ENCODE results near the gene MCM5.

The MCM5 gene

DNA sequence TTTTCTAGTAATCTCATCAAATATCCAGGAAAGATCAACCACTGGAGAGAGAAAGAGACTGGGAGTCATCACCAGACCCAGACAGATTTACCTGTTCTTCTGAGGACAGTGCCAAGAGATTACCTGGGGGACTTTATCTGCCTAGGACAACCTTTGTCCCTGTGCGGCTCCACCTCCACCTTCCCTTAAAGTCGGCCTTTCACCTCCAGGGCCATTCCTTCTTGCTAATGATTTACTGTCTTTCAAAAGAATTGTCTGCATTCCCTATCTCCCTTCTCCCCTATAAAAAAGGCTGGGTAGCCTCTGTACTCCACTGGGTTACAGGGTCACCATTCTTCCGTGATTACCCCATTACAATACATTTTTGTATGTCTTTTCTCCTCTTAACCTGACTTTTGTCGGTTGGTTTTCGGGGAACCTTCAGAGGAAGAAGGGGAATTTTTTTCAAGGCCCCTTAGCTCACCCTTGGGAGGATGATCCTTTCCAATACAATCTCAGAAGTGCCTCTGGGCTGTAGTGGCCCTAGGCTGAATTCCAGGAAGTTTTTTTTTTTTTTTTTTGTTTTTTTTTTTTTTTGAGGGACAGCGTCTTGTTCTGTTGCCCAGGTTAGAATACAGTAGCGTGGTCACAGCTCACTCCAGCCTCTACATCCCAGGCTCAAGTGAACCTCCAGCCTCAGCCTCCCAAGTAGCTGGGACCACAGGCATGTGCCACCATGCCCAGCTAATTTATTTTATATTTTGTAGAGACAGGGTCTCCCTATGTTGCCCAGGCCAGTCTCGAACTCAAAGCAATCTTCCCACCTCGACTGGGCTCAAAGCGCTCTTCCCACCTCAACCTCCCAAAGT lies 20.6 kb upstream of the MCM5 start:
- Histone ChIP-seq H3K4me3 (ENCODE audit: low read length in 2 of 2) (no peak overlapping the region), H3K27me3 (ENCODE audit: control insufficient read depth in 1 of 2, insufficient read depth in 2 of 2, low read length in 2 of 2) (no peaks in the 10 kb centered on the region), H3K9ac (ENCODE audit: low read length in 2 of 2) (no peak overlapping the region), H3K36me3 (ENCODE audit: control insufficient read depth in 2 of 2, insufficient read depth in 2 of 2, low read length in 2 of 2) (no peaks in the 10 kb centered on the region), H3K9me3 (ENCODE audit: control insufficient read depth in 2 of 2, low read length in 2 of 2) (no peaks in the 10 kb centered on the region), H3K27ac (ENCODE audit: low read length) (no peak overlapping the region), H3K4me1 (ENCODE audit: control insufficient read depth, insufficient read depth, low read length) (peaks cover 21% of the 10 kb centered on the region)

DNA sequence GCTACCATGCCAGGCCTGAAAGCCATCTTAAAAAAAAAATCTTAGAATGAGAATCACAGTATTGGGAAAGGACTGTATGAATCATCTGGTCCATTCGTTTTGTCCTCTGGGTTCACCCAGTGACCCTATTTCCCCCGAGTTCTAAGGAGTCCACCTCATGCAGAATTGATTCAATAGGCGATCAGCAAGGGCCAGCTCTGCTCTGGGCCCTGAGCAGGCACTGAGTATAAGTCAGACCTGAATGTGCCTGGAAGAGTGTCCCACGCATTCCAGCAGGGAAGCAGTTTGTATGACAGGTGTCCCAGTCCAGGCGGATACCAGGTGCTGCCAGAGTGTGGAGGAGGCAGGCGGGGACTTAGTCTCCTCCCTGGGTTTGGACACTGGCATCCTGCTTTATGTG lies 19.9 kb upstream of the MCM5 start:
- Histone ChIP-seq H3K9me3 (ENCODE audit: control insufficient read depth in 2 of 2, low read length in 2 of 2) (no peaks in the 10 kb centered on the region), H3K4me3 (ENCODE audit: low read length in 2 of 2) (no peak overlapping the region), H3K36me3 (ENCODE audit: control insufficient read depth in 2 of 2, insufficient read depth in 2 of 2, low read length in 2 of 2) (no peaks in the 10 kb centered on the region), H3K27me3 (ENCODE audit: control insufficient read depth in 1 of 2, insufficient read depth in 2 of 2, low read length in 2 of 2) (no peaks in the 10 kb centered on the region), H3K27ac (ENCODE audit: low read length) (no peak overlapping the region), H3K4me1 (ENCODE audit: control insufficient read depth, insufficient read depth, low read length) (peaks cover 21% of the 10 kb centered on the region), H3K9ac (ENCODE audit: low read length in 2 of 2) (no peak overlapping the region)

DNA sequence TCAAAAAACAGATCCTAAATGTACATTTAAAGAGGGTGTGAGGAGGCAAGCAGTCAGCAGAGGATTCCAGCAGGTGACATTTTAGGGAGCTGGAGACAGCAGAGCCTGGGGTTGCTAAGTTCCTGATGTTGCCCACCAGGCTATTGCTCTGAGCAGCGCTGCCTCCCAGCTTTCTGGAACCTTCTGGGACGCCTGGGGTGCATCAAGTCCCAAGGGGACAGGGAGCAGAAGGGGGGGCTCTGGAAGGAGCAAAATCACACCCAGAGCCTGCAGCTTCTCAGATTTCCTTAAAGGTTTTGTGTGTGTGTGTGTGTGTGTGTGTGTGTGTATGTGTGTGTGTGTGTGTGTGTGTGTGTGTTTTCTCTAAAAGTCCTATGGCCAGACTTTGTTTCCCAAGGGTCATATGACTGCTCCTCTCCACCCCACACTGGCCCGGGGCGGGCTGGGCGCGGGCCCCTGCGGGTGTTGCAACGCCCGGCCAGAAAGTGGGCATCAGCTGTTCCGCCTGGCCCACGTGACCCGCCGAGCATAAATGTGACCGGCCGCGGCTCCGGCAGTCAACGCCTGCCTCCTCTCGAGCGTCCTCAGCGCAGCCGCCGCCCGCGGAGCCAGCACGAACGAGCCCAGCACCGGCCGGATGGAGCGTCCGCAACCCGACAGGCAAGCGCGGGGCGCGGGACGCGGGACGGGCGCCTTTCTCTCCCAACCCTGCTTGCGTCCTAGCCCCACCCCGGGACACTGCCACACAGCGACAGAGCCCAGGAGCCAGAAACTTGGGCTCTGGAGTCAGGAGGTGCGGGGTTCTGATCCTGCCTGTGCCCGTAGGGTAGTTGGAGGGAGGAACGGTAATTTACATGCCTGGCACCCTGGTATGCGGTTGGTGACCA lies 19.2 kb upstream of the MCM5 start, which contains the start of gene HMOX1:
Gene HMOX1, plus strand, starts transcription at position 560 of the 887 bp plus-strand sequence. Its CDS starts 78 bp downstream, at position 638.
- no peaks in the 10 kb centered on the region for H3K36me3 ChIP-seq (ENCODE audit: control insufficient read depth in 2 of 2, insufficient read depth in 2 of 2, low read length in 2 of 2)
- peak within 1 kb of the TSS; percentile 69 for H3K27ac ChIP-seq (ENCODE audit: low read length)
- H3K9me3 ChIP-seq (ENCODE audit: control insufficient read depth in 2 of 2, low read length in 2 of 2) = no peaks in the 10 kb centered on the region
- H3K9ac ChIP-seq (ENCODE audit: low read length in 2 of 2) = peak within 1 kb of the TSS; percentile 50 to 83
- no peaks in the 10 kb centered on the region for H3K27me3 ChIP-seq (ENCODE audit: control insufficient read depth in 1 of 2, insufficient read depth in 2 of 2, low read length in 2 of 2)
- peaks cover 21% of the 10 kb centered on the region for H3K4me1 ChIP-seq (ENCODE audit: control insufficient read depth, insufficient read depth, low read length)
- peak within 1 kb of the TSS; percentile 73 to 84 for H3K4me3 ChIP-seq (ENCODE audit: low read length in 2 of 2)

GRCh38 chr22:35381424-35382009 lies 18.4 kb upstream of the MCM5 start:
- Histone ChIP-seq H3K4me3 (ENCODE audit: low read length in 2 of 2) (peak overlapping the region; percentile 73 to 84), H3K27me3 (ENCODE audit: control insufficient read depth in 1 of 2, insufficient read depth in 2 of 2, low read length in 2 of 2) (no peaks in the 10 kb centered on the region), H3K9me3 (ENCODE audit: control insufficient read depth in 2 of 2, low read length in 2 of 2) (no peaks in the 10 kb centered on the region), H3K36me3 (ENCODE audit: control insufficient read depth in 2 of 2, insufficient read depth in 2 of 2, low read length in 2 of 2) (no peaks in the 10 kb centered on the region), H3K9ac (ENCODE audit: low read length in 2 of 2) (peak overlapping the region; percentile 50 to 83), H3K4me1 (ENCODE audit: control insufficient read depth, insufficient read depth, low read length) (peaks cover 21% of the 10 kb centered on the region), H3K27ac (ENCODE audit: low read length) (peak overlapping the region; percentile 69)

- Histone ChIP-seq H3K4me1 (ENCODE audit: control insufficient read depth, insufficient read depth, low read length) (peaks cover 14% of the 10 kb centered on the region), H3K36me3 (ENCODE audit: control insufficient read depth in 2 of 2, insufficient read depth in 2 of 2, low read length in 2 of 2) (peaks cover 0 to 4% of the 10 kb centered on the region in 2 donors)
Measured at GRCh38 chr22:35383679-35384071, 16.3 kb upstream of the MCM5 start.

GRCh38 chr22:35384527-35384926 lies 15.4 kb upstream of the MCM5 start:
- Histone ChIP-seq H3K27me3 (ENCODE audit: control insufficient read depth in 1 of 2, insufficient read depth in 2 of 2, low read length in 2 of 2) (no peaks in the 10 kb centered on the region), H3K27ac (ENCODE audit: low read length) (no peak overlapping the region), H3K4me3 (ENCODE audit: low read length in 2 of 2) (no peak overlapping the region), H3K9ac (ENCODE audit: low read length in 2 of 2) (no peak overlapping the region), H3K9me3 (ENCODE audit: control insufficient read depth in 2 of 2, low read length in 2 of 2) (no peaks in the 10 kb centered on the region), H3K36me3 (ENCODE audit: control insufficient read depth in 2 of 2, insufficient read depth in 2 of 2, low read length in 2 of 2) (peaks cover 0 to 4% of the 10 kb centered on the region in 2 donors), H3K4me1 (ENCODE audit: control insufficient read depth, insufficient read depth, low read length) (peaks cover 14% of the 10 kb centered on the region)

More at GRCh38 chr22:35383679-35384071, 16.3 kb upstream of the MCM5 start:
- no peaks in the 10 kb centered on the region for H3K27me3 ChIP-seq (ENCODE audit: control insufficient read depth in 1 of 2, insufficient read depth in 2 of 2, low read length in 2 of 2)
- no peak overlapping the region for H3K4me3 ChIP-seq (ENCODE audit: low read length in 2 of 2)
- no peaks in the 10 kb centered on the region for H3K9me3 ChIP-seq (ENCODE audit: control insufficient read depth in 2 of 2, low read length in 2 of 2)
- no peak overlapping the region for H3K9ac ChIP-seq (ENCODE audit: low read length in 2 of 2)
- no peak overlapping the region for H3K27ac ChIP-seq (ENCODE audit: low read length)

DNA sequence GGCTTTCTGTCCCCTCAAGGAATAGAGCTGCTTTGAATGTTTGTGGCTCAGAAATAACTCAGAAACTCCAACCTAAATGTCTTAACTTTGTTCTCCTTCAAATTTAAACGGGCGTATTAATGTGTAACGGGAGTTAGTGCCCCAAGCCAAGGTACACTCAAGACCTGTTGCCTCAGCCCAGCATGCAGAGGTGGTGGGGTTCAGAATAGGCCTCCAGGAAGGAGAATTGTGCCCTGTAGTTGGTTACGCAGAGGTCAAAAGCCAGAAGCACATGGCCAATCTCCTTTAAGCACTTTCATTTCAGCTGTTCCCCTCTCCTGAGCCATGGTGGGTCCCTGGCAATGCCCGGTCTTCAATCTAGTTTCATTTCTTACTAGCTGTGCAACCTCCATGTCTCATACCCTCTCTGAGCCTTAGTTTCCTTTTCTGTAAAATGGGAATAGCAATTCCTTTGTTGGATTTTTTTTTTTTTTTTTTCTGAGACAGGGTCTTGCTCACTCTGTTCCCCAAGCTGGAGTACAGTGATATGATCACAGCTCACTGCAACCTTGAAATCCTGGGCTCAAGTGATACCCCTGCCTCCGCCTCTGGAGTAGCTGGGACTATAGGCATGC lies 14.9 kb upstream of the MCM5 start:
- no peak overlapping the region for H3K4me3 ChIP-seq (ENCODE audit: low read length in 2 of 2)
- H3K27me3 ChIP-seq (ENCODE audit: control insufficient read depth in 1 of 2, insufficient read depth in 2 of 2, low read length in 2 of 2) = no peaks in the 10 kb centered on the region
- no peak overlapping the region for H3K27ac ChIP-seq (ENCODE audit: low read length)
- no peak overlapping the region for H3K9ac ChIP-seq (ENCODE audit: low read length in 2 of 2)
- peaks cover 0 to 4% of the 10 kb centered on the region in 2 donors for H3K36me3 ChIP-seq (ENCODE audit: control insufficient read depth in 2 of 2, insufficient read depth in 2 of 2, low read length in 2 of 2)
- H3K9me3 ChIP-seq (ENCODE audit: control insufficient read depth in 2 of 2, low read length in 2 of 2) = no peaks in the 10 kb centered on the region
- peaks cover 14% of the 10 kb centered on the region for H3K4me1 ChIP-seq (ENCODE audit: control insufficient read depth, insufficient read depth, low read length)

DNA sequence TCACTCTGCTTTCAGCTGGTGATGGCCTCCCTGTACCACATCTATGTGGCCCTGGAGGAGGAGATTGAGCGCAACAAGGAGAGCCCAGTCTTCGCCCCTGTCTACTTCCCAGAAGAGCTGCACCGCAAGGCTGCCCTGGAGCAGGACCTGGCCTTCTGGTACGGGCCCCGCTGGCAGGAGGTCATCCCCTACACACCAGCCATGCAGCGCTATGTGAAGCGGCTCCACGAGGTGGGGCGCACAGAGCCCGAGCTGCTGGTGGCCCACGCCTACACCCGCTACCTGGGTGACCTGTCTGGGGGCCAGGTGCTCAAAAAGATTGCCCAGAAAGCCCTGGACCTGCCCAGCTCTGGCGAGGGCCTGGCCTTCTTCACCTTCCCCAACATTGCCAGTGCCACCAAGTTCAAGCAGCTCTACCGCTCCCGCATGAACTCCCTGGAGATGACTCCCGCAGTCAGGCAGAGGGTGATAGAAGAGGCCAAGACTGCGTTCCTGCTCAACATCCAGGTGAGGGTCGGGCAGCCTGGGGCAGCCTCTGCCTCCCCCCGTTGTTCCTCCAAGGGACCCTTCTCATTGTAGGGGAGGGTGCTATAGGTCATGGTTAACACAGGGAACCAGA lies 13.2 kb upstream of the MCM5 start:
- Histone ChIP-seq H3K36me3 (ENCODE audit: control insufficient read depth in 2 of 2, insufficient read depth in 2 of 2, low read length in 2 of 2) (peaks cover 0 to 4% of the 10 kb centered on the region in 2 donors), H3K4me3 (ENCODE audit: low read length in 2 of 2) (no peak overlapping the region), H3K9ac (ENCODE audit: low read length in 2 of 2) (no peak overlapping the region), H3K4me1 (ENCODE audit: control insufficient read depth, insufficient read depth, low read length) (no peaks in the 10 kb centered on the region), H3K27me3 (ENCODE audit: control insufficient read depth in 1 of 2, insufficient read depth in 2 of 2, low read length in 2 of 2) (no peaks in the 10 kb centered on the region), H3K9me3 (ENCODE audit: control insufficient read depth in 2 of 2, low read length in 2 of 2) (no peaks in the 10 kb centered on the region), H3K27ac (ENCODE audit: low read length) (no peak overlapping the region)

GRCh38 chr22:35390933-35391332 lies 9.0 kb upstream of the MCM5 start:
- Histone ChIP-seq H3K27me3 (ENCODE audit: control insufficient read depth in 1 of 2, insufficient read depth in 2 of 2, low read length in 2 of 2) (no peaks in the 10 kb centered on the region), H3K4me1 (ENCODE audit: control insufficient read depth, insufficient read depth, low read length) (no peaks in the 10 kb centered on the region), H3K36me3 (ENCODE audit: control insufficient read depth in 2 of 2, insufficient read depth in 2 of 2, low read length in 2 of 2) (peaks cover 3 to 4% of the 10 kb centered on the region in 2 donors), H3K4me3 (ENCODE audit: low read length in 2 of 2) (no peak overlapping the region), H3K9ac (ENCODE audit: low read length in 2 of 2) (no peak overlapping the region), H3K27ac (ENCODE audit: low read length) (no peak overlapping the region), H3K9me3 (ENCODE audit: control insufficient read depth in 2 of 2, low read length in 2 of 2) (no peaks in the 10 kb centered on the region)

DNA sequence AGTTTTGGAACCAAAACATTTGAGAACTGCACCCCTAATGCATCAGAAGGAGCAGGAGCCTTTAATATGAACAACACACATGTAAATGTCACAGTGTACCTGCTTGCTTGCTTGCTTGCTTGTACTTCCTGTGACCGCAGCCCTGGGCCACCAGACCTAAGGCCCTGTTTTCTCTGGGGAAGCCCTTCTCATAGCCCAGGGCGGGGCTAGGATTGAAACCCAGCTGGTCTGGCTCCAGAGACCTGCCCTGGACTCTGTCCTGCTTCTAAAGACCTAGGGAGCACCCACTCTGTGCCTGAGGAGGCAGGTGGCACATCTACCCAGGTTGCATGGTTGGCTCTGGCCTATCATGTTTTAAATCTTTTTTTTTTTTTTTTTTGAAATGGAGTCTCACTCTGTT lies 7.6 kb upstream of the MCM5 start:
- Histone ChIP-seq H3K4me1 (ENCODE audit: control insufficient read depth, insufficient read depth, low read length) (no peaks in the 10 kb centered on the region), H3K9ac (ENCODE audit: low read length in 2 of 2) (no peak overlapping the region), H3K36me3 (ENCODE audit: control insufficient read depth in 2 of 2, insufficient read depth in 2 of 2, low read length in 2 of 2) (peaks cover 0 to 3% of the 10 kb centered on the region in 2 donors), H3K27ac (ENCODE audit: low read length) (no peak overlapping the region), H3K9me3 (ENCODE audit: control insufficient read depth in 2 of 2, low read length in 2 of 2) (no peaks in the 10 kb centered on the region), H3K4me3 (ENCODE audit: low read length in 2 of 2) (no peak overlapping the region), H3K27me3 (ENCODE audit: control insufficient read depth in 1 of 2, insufficient read depth in 2 of 2, low read length in 2 of 2) (no peaks in the 10 kb centered on the region)
